Mesendoderm (in vitro differentiated cells): Measurements from ENCODE around the gene RNF126.
"Not testable (repeated sequence)": the region's sequence is repeated elsewhere in the genome, so short reads cannot be mapped to it uniquely, and the experiment has no call there.

Experiments
- DNase-seq: peaks from one replicate; pipeline ENCODE4 v3.0.0; 2013
- H2AK5ac ChIP-seq: 2 replicates; pipeline ENCODE4 v1.6.1; 2013; ENCODE audit warnings: low read length, inconsistent platforms
- H2BK120ac ChIP-seq: 2 replicates; pipeline ENCODE4 v1.6.1; 2013; ENCODE audit warnings: low read depth, mild to moderate bottlenecking, low read length, moderate library complexity, mixed read lengths
- H2BK15ac ChIP-seq: replicated peaks from 2 replicates; pipeline ENCODE4 v1.6.1; 2013; ENCODE audit warnings: low read depth, mild to moderate bottlenecking, moderate library complexity
- H2BK5ac ChIP-seq: 2 replicates; pipeline ENCODE4 v1.6.1; 2013; ENCODE audit warnings: low read length, inconsistent platforms
- H3K18ac ChIP-seq: 2 replicates; pipeline ENCODE4 v1.6.1; 2013; ENCODE audit warnings: mild to moderate bottlenecking, low read length, mixed read lengths
- H3K23ac ChIP-seq: one replicate; pipeline ENCODE4 v1.6.1; 2013; ENCODE audit warnings: low read length
- H3K27ac ChIP-seq: 2 replicates; pipeline ENCODE4 v1.5.1; 2013; ENCODE audit warnings: low read depth, mild to moderate bottlenecking, inconsistent platforms, low read length, moderate library complexity
- H3K27me3 ChIP-seq: 2 replicates; pipeline ENCODE4 v1.6.1; 2013; ENCODE audit warnings: low read length, control low read depth, mild to moderate bottlenecking, inconsistent platforms; ENCODE audit not compliant: insufficient read depth, poor library complexity
- H3K36me3 ChIP-seq: 2 replicates; pipeline ENCODE4 v1.6.1; 2013; ENCODE audit warnings: low read length, inconsistent platforms; ENCODE audit not compliant: control insufficient read depth, insufficient read depth
- H3K4ac ChIP-seq: one replicate; pipeline ENCODE4 v1.6.1; 2013; ENCODE audit warnings: low read depth, mild to moderate bottlenecking, low read length, moderate library complexity
- H3K4me1 ChIP-seq: 2 replicates; pipeline ENCODE4 v1.6.1; 2013; ENCODE audit warnings: low read depth, low read length, inconsistent platforms; ENCODE audit not compliant: control insufficient read depth
- H3K4me2 ChIP-seq: 2 replicates; pipeline ENCODE4 v1.6.1; 2013; ENCODE audit warnings: low read length
- H3K4me3 ChIP-seq: 2 replicates; pipeline ENCODE4 v1.5.1; 2013; ENCODE audit warnings: mild to moderate bottlenecking, low read length
- H3K56ac ChIP-seq: one replicate; pipeline ENCODE4 v1.6.1; 2013; ENCODE audit warnings: low read length
- H3K79me1 ChIP-seq: 2 replicates; pipeline ENCODE4 v1.6.1; 2013; ENCODE audit warnings: low read length, inconsistent platforms
- H3K79me2 ChIP-seq: 2 replicates; pipeline ENCODE4 v1.6.1; 2013; ENCODE audit warnings: mild to moderate bottlenecking, low read length; ENCODE audit not compliant: control insufficient read depth, insufficient read depth
- H3K9ac ChIP-seq: 2 replicates; pipeline ENCODE4 v1.6.1; 2013; ENCODE audit warnings: low read length, inconsistent platforms
- H4K5ac ChIP-seq: one replicate; pipeline ENCODE4 v1.6.1; 2013; ENCODE audit warnings: low read length
- H4K8ac ChIP-seq: one replicate; pipeline ENCODE4 v1.6.1; 2013; ENCODE audit warnings: low read depth, mild to moderate bottlenecking, control low read depth, low read length, moderate library complexity
- WGBS: extraction: QIAGEN DNeasy Blood & Tissue Kit; methylation state at CpG from one replicate; pipeline ENCODE4 v1.1.7; 2013; ENCODE audit warnings: low lambda C conversion rate, missing lambda C conversion rate; ENCODE audit not compliant: insufficient coverage; ENCODE audit errors: extremely low coverage; 5-methylcytosine and 5-hydroxymethylcytosine counted together

RNF126 gene

GRCh38 chr19:632579-633067 lies 30.4 kb downstream of the RNF126 start:
- Histone ChIP-seq H3K27ac (no peak overlapping the region), H3K79me1 (peaks cover 4% of the 10 kb centered on the region), H3K4me3 (peak overlapping the region; percentile 99), H3K18ac (peak overlapping the region; percentile 78), H4K8ac (no peak overlapping the region), H4K5ac (no peak overlapping the region), H3K4ac (peak overlapping the region; percentile 70), H3K56ac (peak overlapping the region; percentile 99), H2BK15ac (no peak overlapping the region), H3K79me2 (peaks cover 7% of the 10 kb centered on the region), H3K4me2 (peak overlapping the region; percentile 87), H3K36me3 (no peaks in the 10 kb centered on the region), H2AK5ac (no peak overlapping the region), H3K23ac (no peak overlapping the region), H3K4me1 (peaks cover 3% of the 10 kb centered on the region), H3K9ac (peak overlapping the region; percentile 97), H2BK120ac (no peak overlapping the region), H3K27me3 (no peaks in the 10 kb centered on the region), H2BK5ac (no peak overlapping the region)
- peak; percentile 82 for DNase-seq
- WGBS = no CpG with 5 or more reads among the region's 35 CpGs

GRCh38 chr19:629961-630714 lies 32.9 kb downstream of the RNF126 start:
- Histone ChIP-seq H4K8ac (no peak overlapping the region), H3K27ac (no peak overlapping the region), H3K4me1 (peaks cover 3% of the 10 kb centered on the region), H3K9ac (no peak overlapping the region), H3K23ac (no peak overlapping the region), H3K56ac (no peak overlapping the region), H3K4me3 (no peak overlapping the region), H4K5ac (no peak overlapping the region), H2BK15ac (no peak overlapping the region), H3K18ac (no peak overlapping the region), H3K79me2 (peaks cover 7% of the 10 kb centered on the region), H3K36me3 (no peaks in the 10 kb centered on the region), H2AK5ac (no peak overlapping the region), H3K4ac (no peak overlapping the region), H2BK120ac (no peak overlapping the region), H2BK5ac (no peak overlapping the region), H3K4me2 (no peak overlapping the region), H3K79me1 (peaks cover 4% of the 10 kb centered on the region), H3K27me3 (no peaks in the 10 kb centered on the region)
- no CpG with 5 or more reads among the region's 30 CpGs for WGBS
- DNase-seq = no peak

- H4K8ac ChIP-seq, H2BK15ac ChIP-seq, DNase-seq, H3K27me3 ChIP-seq, H3K79me1 ChIP-seq, H3K9ac ChIP-seq, H4K5ac ChIP-seq, H3K79me2 ChIP-seq, H2AK5ac ChIP-seq, H3K18ac ChIP-seq, H3K27ac ChIP-seq, H3K4me3 ChIP-seq, H3K23ac ChIP-seq, H2BK120ac ChIP-seq, H3K4me2 ChIP-seq, H3K4ac ChIP-seq, H2BK5ac ChIP-seq, H3K56ac ChIP-seq, H3K4me1 ChIP-seq, H3K36me3 ChIP-seq: not testable (repeated sequence)
- WGBS = no CpG with 5 or more reads among the region's 25 CpGs
Observed at GRCh38 chr19:629515-629914, 33.5 kb downstream of the RNF126 start.

- no CpG with 5 or more reads among the region's 19 CpGs for WGBS
- Histone ChIP-seq H2BK15ac (no peak overlapping the region), H3K23ac (no peak overlapping the region), H3K27me3 (no peaks in the 10 kb centered on the region), H3K4me2 (no peak overlapping the region), H2BK5ac (no peak overlapping the region), H3K79me2 (peaks cover 5% of the 10 kb centered on the region), H3K4me3 (no peak overlapping the region), H4K8ac (no peak overlapping the region), H3K27ac (no peak overlapping the region), H3K9ac (no peak overlapping the region), H4K5ac (no peak overlapping the region), H2BK120ac (no peak overlapping the region), H3K36me3 (no peaks in the 10 kb centered on the region), H3K79me1 (peaks cover 1% of the 10 kb centered on the region), H3K56ac (no peak overlapping the region), H3K4me1 (no peaks in the 10 kb centered on the region), H3K18ac (no peak overlapping the region), H2AK5ac (no peak overlapping the region), H3K4ac (no peak overlapping the region)
- peak; percentile 51 for DNase-seq
Observed at GRCh38 chr19:628168-628567, 34.8 kb downstream of the RNF126 start.

- H3K56ac ChIP-seq, H3K36me3 ChIP-seq, H3K79me1 ChIP-seq, DNase-seq, H3K18ac ChIP-seq, H4K8ac ChIP-seq, H3K27ac ChIP-seq, H2BK15ac ChIP-seq, H3K4ac ChIP-seq, H3K27me3 ChIP-seq, H3K9ac ChIP-seq, H3K4me2 ChIP-seq, H2BK5ac ChIP-seq, H2AK5ac ChIP-seq, H2BK120ac ChIP-seq, H3K4me1 ChIP-seq, H3K4me3 ChIP-seq, H3K79me2 ChIP-seq, H4K5ac ChIP-seq, H3K23ac ChIP-seq: not testable (repeated sequence)
- no CpG with 5 or more reads among the region's 7 CpGs for WGBS
Observed at GRCh38 chr19:626566-626965, 36.4 kb downstream of the RNF126 start.

GRCh38 chr19:625257-625656 lies 37.8 kb downstream of the RNF126 start:
- H3K27ac ChIP-seq = no peak overlapping the region
- no peak overlapping the region for H3K4me3 ChIP-seq
- H3K79me1 ChIP-seq = no peaks in the 10 kb centered on the region
- H2BK15ac ChIP-seq = no peak overlapping the region
- H4K5ac ChIP-seq = no peak overlapping the region
- H2AK5ac ChIP-seq = no peak overlapping the region
- H3K79me2 ChIP-seq = peaks cover 2% of the 10 kb centered on the region
- H3K56ac ChIP-seq = no peak overlapping the region
- H3K4me2 ChIP-seq = no peak overlapping the region
- H4K8ac ChIP-seq = no peak overlapping the region
- H2BK120ac ChIP-seq = no peak overlapping the region
- H2BK5ac ChIP-seq = no peak overlapping the region
- WGBS = no CpG with 5 or more reads among the region's 5 CpGs
- H3K23ac ChIP-seq = no peak overlapping the region
- H3K4me1 ChIP-seq = no peaks in the 10 kb centered on the region
- DNase-seq = no peak
- peaks cover 2% of the 10 kb centered on the region for H3K36me3 ChIP-seq
- H3K4ac ChIP-seq = no peak overlapping the region
- no peaks in the 10 kb centered on the region for H3K27me3 ChIP-seq
- no peak overlapping the region for H3K18ac ChIP-seq
- no peak overlapping the region for H3K9ac ChIP-seq
